ENCODE results near the gene ACTRT2.

ACTRT2 gene

DNA sequence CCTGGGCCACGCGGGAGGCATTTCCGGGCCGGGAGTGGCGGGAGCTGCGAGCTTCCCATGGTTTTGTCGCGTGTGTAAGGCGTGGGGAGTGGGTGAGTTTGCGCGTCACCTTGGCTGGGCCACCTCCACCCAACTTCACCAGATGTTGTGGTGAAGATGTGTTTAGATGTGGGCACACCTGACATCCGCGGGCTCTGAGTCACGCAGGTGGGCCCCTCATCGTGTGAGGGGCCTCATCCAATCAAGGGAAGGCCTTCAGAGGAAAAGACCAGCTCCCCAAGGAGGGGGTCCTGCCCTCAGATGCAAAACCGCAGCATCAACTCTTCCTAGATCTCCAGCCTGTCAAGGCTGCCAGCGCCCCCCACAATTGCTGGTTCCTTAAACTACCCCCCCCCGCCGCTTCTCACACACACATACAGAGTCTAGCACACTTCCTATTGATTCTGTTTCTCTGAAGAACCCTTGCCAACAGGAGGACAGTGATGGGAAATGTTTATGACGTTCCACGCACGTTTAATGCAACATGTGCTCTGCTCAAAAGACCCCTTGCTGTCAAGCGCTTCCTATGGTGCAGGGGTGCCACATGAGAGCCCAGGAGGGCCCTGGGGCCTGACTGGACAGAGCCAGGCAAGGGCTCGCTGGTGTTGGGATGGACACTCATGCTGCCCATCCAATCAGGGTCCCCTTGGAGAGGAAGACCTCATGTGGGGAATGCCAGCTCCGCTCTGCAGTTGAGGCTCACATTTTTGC lies 11.9 kb downstream of the ACTRT2 start:
- H3K9me3 ChIP-seq (ENCODE audit: control insufficient read depth, low read length) = no peaks in the 10 kb centered on the region
- H3K4me3 ChIP-seq (ENCODE audit: insufficient read depth, low read depth, low read length, poor library complexity, severe bottlenecking) = no peak overlapping the region
- DNase-seq = peak in 1 of 3 donors; percentile 31
- H3K27me3 ChIP-seq (replicated peaks; ENCODE audit: control insufficient read depth, insufficient read depth, low read length, poor library complexity, severe bottlenecking) = no peaks in the 10 kb centered on the region
- H3K36me3 ChIP-seq (ENCODE audit: control insufficient read depth, insufficient read depth, low read length) = no peaks in the 10 kb centered on the region
- peaks cover 13% of the 10 kb centered on the region for H3K4me1 ChIP-seq (ENCODE audit: control insufficient read depth, insufficient read depth, low read length, poor library complexity, severe bottlenecking)
- H3K27ac ChIP-seq (ENCODE audit: insufficient read depth, low read length, poor library complexity, severe bottlenecking) = no peak overlapping the region

DNA sequence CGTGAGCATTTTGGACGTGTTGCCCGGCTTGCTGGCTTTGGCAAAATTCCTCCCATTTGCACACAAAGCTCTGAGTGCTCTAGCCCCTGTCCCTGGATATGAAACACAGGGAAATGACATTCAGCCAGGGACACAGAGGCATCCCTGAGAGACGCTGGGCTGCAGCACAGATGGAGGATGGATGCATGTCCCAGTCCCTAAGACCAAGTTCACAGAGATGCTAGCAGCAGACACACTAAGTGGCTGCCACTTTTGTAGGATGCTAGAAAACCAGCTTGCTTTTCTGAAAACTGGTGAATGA lies 12.5 kb downstream of the ACTRT2 start:
- Histone ChIP-seq H3K36me3 (ENCODE audit: control insufficient read depth, insufficient read depth, low read length) (no peaks in the 10 kb centered on the region), H3K4me3 (ENCODE audit: insufficient read depth, low read depth, low read length, poor library complexity, severe bottlenecking) (no peak overlapping the region), H3K27ac (ENCODE audit: insufficient read depth, low read length, poor library complexity, severe bottlenecking) (no peak overlapping the region), H3K9me3 (ENCODE audit: control insufficient read depth, low read length) (no peaks in the 10 kb centered on the region), H3K27me3 (replicated peaks; ENCODE audit: control insufficient read depth, insufficient read depth, low read length, poor library complexity, severe bottlenecking) (no peaks in the 10 kb centered on the region), H3K4me1 (ENCODE audit: control insufficient read depth, insufficient read depth, low read length, poor library complexity, severe bottlenecking) (peaks cover 13% of the 10 kb centered on the region)
- no peak for DNase-seq

DNA sequence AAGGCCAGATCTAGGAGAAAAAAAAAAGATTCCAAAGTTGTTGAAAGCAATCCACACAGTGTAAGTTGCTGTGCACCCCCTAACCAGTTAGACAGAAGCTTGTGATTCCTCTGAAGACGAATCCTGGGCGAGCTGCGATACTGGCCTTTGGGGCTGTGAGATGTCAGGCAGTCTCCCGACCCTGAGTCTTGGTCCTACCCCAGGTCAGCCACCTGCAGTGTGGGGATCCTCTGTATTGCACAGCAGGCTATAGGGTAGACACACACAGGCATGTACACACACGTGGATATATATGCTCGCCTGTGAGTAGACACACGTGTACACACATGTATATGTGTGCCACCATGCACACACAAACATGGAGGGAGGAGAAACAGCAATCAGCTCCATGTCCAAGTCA lies 12.9 kb downstream of the ACTRT2 start:
- Histone ChIP-seq H3K36me3 (ENCODE audit: control insufficient read depth, insufficient read depth, low read length) (no peaks in the 10 kb centered on the region), H3K4me1 (ENCODE audit: control insufficient read depth, insufficient read depth, low read length, poor library complexity, severe bottlenecking) (peaks cover 16% of the 10 kb centered on the region), H3K27me3 (replicated peaks; ENCODE audit: control insufficient read depth, insufficient read depth, low read length, poor library complexity, severe bottlenecking) (no peaks in the 10 kb centered on the region), H3K27ac (ENCODE audit: insufficient read depth, low read length, poor library complexity, severe bottlenecking) (no peak overlapping the region), H3K9me3 (ENCODE audit: control insufficient read depth, low read length) (no peaks in the 10 kb centered on the region), H3K4me3 (ENCODE audit: insufficient read depth, low read depth, low read length, poor library complexity, severe bottlenecking) (no peak overlapping the region)
- DNase-seq = no peak

DNA sequence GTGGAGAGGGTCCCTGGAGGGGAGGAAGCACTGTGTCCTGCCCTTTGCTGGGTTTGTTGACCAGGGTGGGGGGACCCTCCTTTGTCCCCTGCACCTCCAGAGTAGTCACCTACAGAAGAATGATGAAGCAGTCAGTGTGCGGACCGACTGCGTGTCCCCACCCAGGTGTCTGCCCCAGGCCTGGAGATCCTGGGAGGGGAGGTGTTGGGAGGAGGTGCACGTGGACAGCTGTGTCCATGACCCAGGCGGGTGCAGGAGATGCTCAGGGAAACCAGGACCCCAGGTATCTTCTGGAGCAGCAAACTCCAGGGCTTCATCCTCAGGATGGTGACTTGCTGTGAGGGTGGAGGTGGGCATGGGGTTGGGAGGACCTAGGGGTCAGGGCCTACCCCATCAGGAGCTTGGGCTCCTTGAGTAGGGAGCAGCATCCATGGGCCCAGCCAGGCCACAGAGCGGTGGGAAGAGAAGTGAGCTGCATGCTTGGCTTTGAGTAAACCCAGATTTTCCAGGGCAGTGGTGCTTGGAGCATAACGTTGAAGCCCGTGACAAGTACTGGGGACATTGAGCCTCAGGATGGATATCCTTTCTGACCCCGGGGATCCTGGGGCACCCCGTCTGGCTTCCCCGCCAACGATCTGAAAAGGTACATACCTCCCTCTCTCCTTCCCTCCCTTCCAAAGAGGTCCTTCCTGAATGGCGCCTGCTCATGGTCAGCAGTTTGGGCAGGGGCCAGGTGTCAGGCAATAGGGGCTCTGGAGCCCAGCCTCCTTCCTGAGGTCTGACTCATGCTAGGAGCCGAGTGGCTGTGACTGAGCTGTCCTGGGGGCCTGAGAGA lies 13.7 kb downstream of the ACTRT2 start:
- Histone ChIP-seq H3K4me3 (ENCODE audit: insufficient read depth, low read depth, low read length, poor library complexity, severe bottlenecking) (no peak overlapping the region), H3K27ac (ENCODE audit: insufficient read depth, low read length, poor library complexity, severe bottlenecking) (no peak overlapping the region), H3K4me1 (ENCODE audit: control insufficient read depth, insufficient read depth, low read length, poor library complexity, severe bottlenecking) (peaks cover 17% of the 10 kb centered on the region), H3K36me3 (ENCODE audit: control insufficient read depth, insufficient read depth, low read length) (no peaks in the 10 kb centered on the region), H3K9me3 (ENCODE audit: control insufficient read depth, low read length) (no peaks in the 10 kb centered on the region), H3K27me3 (replicated peaks; ENCODE audit: control insufficient read depth, insufficient read depth, low read length, poor library complexity, severe bottlenecking) (no peaks in the 10 kb centered on the region)
- no peak for DNase-seq

DNA sequence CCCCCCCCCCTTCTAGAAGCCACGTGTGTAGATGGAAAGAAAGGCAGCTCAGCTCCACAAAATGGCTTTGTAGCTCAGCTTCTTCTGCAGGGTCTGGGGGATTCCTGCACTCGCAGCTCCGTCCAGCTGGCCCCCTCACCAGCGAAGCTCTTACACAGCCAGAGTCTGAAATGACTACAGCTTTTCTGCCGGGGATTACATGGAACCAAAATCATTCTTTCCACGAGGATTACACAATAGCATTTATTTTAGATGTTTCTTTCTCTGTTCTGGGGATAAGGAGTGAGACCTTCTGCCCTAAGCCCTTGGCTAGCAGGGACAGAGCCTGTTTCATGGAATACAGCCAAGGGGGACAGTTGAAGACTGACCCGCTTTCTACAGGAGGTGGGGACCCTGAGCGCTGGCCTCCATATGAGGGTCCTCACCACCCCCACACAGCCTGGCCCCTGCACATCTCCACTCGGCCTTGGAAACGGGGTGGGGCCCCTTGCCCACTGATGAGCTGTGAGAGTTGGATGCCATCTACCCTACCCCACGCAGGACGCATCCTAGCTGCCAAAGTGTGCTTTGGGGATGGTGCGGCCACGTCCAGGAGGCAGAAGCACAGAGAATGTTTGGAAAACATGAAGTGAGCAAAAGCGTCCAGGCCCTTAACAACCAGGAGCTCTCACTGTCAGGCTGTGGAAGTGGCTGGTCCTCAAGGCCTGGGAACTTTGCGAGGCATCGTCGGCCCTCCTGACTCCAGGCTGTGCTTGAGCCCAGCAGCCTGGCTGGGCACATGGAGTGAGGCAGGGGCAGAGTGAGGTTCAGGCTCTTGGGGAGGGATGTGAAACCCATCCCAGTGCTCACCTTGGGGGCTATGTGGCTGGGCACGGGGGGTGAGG lies 14.5 kb downstream of the ACTRT2 start:
- Histone ChIP-seq H3K9me3 (ENCODE audit: control insufficient read depth, low read length) (no peaks in the 10 kb centered on the region), H3K27me3 (replicated peaks; ENCODE audit: control insufficient read depth, insufficient read depth, low read length, poor library complexity, severe bottlenecking) (no peaks in the 10 kb centered on the region), H3K27ac (ENCODE audit: insufficient read depth, low read length, poor library complexity, severe bottlenecking) (no peak overlapping the region), H3K4me1 (ENCODE audit: control insufficient read depth, insufficient read depth, low read length, poor library complexity, severe bottlenecking) (peaks cover 17% of the 10 kb centered on the region), H3K4me3 (ENCODE audit: insufficient read depth, low read depth, low read length, poor library complexity, severe bottlenecking) (no peak overlapping the region), H3K36me3 (ENCODE audit: control insufficient read depth, insufficient read depth, low read length) (no peaks in the 10 kb centered on the region)
- DNase-seq = no peak

DNA sequence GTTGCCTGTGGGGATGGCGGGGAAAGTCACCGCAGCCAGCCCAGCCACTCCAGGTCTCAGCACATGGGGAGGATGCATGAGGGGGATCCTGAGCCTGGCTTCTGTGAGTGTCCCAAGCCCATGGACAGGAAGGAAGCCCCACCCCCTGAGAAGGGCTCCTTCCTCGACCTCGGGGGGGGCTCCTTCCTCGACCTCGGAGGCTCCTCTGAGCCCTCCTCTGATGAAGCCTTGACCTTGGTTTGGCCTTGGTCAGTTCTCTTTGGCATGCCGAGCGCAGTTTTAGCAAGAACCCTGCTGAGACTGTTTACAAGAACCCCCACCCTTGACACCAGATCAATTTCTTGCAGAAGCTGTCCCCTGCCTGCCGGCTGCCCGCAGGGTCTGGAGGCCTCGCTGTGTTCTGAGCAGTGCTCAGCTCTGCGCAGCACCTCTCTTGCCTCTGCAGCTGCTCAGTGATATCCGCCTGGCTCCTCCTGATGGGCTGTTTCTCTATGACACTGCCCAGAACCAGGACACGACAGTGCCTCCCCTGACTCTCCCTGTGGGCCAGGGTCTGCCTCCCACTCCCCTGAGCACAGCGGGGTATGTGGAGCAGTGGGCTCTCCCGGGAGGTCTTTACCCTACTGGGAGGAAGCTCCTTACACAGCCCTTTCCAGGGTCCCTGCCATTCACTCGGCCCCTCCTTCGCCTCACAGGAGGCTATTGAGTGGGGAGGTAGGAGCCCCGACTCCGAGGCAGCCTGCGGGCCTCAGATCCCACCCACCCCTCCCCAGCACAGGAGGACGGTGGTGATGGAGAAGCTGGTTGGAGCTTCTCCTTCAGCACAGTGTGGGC lies 15.4 kb downstream of the ACTRT2 start:
- H3K9me3 ChIP-seq (ENCODE audit: control insufficient read depth, low read length) = no peaks in the 10 kb centered on the region
- H3K4me1 ChIP-seq (ENCODE audit: control insufficient read depth, insufficient read depth, low read length, poor library complexity, severe bottlenecking) = peaks cover 17% of the 10 kb centered on the region
- H3K36me3 ChIP-seq (ENCODE audit: control insufficient read depth, insufficient read depth, low read length) = no peaks in the 10 kb centered on the region
- H3K4me3 ChIP-seq (ENCODE audit: insufficient read depth, low read depth, low read length, poor library complexity, severe bottlenecking) = no peak overlapping the region
- no peak for DNase-seq
- H3K27me3 ChIP-seq (replicated peaks; ENCODE audit: control insufficient read depth, insufficient read depth, low read length, poor library complexity, severe bottlenecking) = no peaks in the 10 kb centered on the region
- H3K27ac ChIP-seq (ENCODE audit: insufficient read depth, low read length, poor library complexity, severe bottlenecking) = no peak overlapping the region

DNA sequence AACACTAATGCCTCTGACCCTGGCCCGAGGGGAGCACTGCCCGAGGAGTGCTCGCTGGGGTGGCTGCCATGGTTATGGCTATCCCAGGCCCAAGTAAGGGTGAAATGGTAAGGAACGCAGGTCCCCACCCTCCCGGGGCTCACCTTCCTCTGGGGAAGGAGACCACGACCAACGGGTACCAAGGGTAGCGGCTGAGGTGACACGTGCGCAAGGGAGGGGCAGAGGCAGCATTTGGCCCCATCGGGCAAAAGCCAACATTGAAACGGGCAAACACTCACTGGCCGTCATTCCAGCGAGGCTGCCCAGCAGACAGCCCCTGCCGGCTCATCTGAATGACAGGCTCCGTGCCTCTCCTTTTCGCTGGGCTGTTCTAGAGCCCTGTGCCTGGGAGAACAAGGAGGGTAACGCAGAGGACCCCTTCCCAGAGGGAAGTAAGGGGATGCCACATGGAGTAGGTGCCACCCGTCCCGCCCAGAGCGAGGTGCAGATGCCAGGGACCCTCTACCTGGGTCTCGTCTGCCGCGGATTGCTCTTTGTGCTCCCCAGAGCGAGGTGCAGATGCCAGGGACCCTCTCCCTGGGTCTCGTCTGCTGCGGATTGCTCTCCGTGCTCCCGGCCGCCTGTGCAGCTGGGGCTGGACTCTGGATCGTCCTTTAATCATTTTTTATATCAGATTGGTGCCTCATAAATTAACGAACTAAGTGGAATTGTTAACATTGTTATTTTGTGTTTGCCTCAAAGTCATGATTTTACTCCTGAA lies 16.2 kb downstream of the ACTRT2 start:
- H3K27me3 ChIP-seq (replicated peaks; ENCODE audit: control insufficient read depth, insufficient read depth, low read length, poor library complexity, severe bottlenecking) = no peaks in the 10 kb centered on the region
- H3K9me3 ChIP-seq (ENCODE audit: control insufficient read depth, low read length) = no peaks in the 10 kb centered on the region
- no peak overlapping the region for H3K4me3 ChIP-seq (ENCODE audit: insufficient read depth, low read depth, low read length, poor library complexity, severe bottlenecking)
- DNase-seq = no peak
- no peak overlapping the region for H3K27ac ChIP-seq (ENCODE audit: insufficient read depth, low read length, poor library complexity, severe bottlenecking)
- H3K4me1 ChIP-seq (ENCODE audit: control insufficient read depth, insufficient read depth, low read length, poor library complexity, severe bottlenecking) = peaks cover 16% of the 10 kb centered on the region
- no peaks in the 10 kb centered on the region for H3K36me3 ChIP-seq (ENCODE audit: control insufficient read depth, insufficient read depth, low read length)

DNA sequence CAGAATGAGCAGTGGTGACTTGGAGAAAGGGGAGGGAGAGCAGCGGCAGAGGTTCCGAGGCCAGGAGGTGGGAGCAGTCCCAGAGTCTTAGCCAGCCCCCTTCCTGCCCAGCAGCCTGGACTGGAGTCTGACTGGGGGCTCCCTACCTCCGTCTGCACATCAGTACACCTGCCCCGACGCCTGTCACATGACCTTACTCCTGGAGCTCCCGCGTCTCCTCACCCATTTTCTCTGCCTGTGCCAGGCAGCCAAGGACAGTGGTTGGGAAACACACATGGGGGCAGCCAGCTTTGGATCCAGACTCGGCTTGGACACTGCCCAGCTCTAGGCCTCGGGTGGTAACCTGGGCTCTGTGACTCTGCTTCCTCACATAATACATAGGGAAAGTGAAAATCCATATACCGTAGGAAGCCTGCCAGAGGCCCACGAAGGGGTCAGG lies 16.9 kb downstream of the ACTRT2 start:
- Histone ChIP-seq H3K9me3 (ENCODE audit: control insufficient read depth, low read length) (no peaks in the 10 kb centered on the region), H3K36me3 (ENCODE audit: control insufficient read depth, insufficient read depth, low read length) (no peaks in the 10 kb centered on the region), H3K27ac (ENCODE audit: insufficient read depth, low read length, poor library complexity, severe bottlenecking) (no peak overlapping the region), H3K4me3 (ENCODE audit: insufficient read depth, low read depth, low read length, poor library complexity, severe bottlenecking) (no peak overlapping the region), H3K4me1 (ENCODE audit: control insufficient read depth, insufficient read depth, low read length, poor library complexity, severe bottlenecking) (peaks cover 10% of the 10 kb centered on the region), H3K27me3 (replicated peaks; ENCODE audit: control insufficient read depth, insufficient read depth, low read length, poor library complexity, severe bottlenecking) (no peaks in the 10 kb centered on the region)
- no peak for DNase-seq
